HPDE6-E6E7 (cell line): ENCODE data around the gene GAST.
A peak's percentile ranks its signal among the peaks of the same experiment; 100 is the strongest.

Source experiments
- DNase-seq: peaks from one replicate; pipeline ENCODE4 v3.0.0; 2011; ENCODE audit warnings: missing footprints; ENCODE audit errors: extremely low spot score

Gene GAST

DNA sequence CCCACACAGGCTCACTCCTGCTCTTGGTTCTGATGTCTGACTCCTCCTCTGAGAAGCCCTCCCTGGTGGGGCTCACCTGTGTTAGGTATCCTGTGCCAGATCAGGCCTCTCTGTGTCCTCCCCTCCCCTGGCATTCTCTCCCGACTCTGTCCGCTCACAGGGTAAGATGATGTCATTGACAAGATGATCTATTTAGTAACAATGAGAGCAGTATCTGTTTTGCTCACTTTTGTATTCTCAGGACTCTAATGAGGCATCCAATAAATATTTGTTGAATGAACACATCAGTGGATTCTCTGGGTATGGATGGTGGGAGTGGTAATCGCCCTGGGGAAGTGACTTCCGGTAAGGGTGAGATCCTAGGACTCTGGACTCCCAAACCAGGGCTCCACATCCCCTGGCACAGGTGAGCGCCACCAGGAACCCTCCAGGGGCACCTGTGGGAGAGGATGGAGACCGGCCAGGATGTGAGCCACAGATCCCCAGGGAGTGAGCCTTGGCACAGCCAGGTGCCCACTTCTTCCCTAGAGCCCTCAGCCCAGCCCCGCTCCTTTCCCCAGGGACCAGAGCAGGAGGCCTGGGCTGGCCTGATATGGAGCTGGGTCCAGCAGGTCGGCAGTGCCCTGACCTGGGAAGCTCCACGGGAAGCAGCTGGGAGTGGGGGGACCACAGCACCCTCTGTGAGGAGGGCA, 27.7 kb downstream of the GAST start:
- DNase-seq, result peak; percentile 67

DNA sequence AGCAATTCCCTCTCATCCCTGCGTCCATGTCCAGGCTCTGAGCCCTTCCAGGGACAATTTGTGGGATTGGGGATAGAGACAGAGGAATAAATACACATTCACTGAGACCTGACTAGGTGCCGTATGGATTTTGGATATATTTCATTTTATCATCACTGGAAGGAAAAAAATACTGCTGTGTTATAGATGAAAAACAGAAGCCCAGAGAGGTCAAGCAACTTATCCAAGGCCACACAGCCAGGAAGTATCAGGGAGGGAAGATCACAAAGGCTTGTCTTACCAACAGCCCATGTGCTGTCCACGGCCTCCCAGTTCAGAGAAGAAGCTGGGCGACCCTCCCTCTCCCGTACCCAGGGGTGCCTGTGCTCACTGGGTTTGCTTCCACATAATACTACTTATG, 28.4 kb downstream of the GAST start:
- DNase-seq, result no peak

- DNase-seq, result no peak
Measured at GRCh38 chr17:41741709-41742108, 29.6 kb downstream of the GAST start.

DNA sequence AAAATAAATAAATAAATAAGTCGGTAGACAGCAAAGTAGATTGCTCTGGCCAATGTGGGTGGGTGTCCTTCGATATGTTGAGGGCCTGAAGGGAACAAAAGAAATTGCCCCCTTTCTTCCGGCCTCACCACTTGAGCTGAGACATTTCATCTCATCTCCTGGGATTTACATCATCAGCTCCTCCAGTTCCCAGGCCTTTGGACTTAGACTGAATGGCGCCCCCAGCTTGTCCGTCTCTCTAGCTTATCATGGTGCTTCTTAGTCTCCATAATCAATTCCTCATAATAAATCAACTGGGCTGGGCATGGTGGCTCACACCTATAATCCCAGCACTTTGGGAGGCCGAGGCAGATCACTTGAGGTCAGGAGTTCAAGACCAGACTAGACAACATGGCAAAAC, 36.1 kb downstream of the GAST start:
- no peak for DNase-seq

DNA sequence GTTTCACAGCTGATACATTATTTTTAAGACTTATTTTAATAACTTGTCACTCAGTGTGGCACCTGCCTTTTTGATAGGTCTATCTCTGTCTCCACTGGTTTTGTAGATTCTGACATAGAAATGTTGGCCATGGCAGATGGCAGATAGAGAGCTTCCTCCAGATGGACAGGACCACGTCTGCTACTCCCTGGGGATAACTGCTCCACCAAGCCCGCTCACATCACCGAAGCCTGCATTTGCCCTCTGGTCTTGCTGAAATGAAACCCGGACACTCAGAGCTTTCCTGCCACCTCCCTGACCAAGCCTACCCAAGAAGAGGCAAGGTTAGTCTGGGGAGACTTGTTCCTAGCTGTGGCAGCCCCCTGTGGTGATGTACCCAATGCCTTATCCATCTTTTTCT, 38.7 kb downstream of the GAST start:
- DNase-seq, result no peak

GRCh38 chr17:41751288-41751687, 39.2 kb downstream of the GAST start:
- no peak for DNase-seq

- no peak for DNase-seq
Measured at GRCh38 chr17:41754066-41754465, 41.9 kb downstream of the GAST start.

- DNase-seq, result no peak
Measured at GRCh38 chr17:41758601-41759000, 46.5 kb downstream of the GAST start.

DNA sequence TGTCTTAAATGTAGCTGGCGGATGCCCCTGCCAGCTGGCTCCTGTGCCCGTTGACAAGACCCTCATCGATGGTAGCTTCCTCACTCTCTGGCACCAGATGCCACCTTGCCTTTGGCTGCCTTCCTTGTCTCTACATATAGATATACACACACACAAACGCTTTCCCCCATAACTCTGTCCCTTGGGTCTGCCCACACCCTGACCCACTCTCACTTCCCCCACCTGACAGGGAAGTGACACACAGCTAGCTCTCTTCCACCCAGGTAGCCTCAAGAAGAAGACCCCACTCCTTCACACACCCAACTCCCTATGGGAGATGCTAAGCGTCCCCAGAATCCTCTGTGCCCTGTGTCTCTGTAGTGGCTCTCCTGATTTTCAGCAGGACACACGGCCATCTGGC, 48.7 kb downstream of the GAST start:
- no peak for DNase-seq

GRCh38 chr17:41762391-41762790, 50.3 kb downstream of the GAST start:
- no peak for DNase-seq

GRCh38 chr17:41762841-41763240, 50.7 kb downstream of the GAST start:
- no peak for DNase-seq

DNA sequence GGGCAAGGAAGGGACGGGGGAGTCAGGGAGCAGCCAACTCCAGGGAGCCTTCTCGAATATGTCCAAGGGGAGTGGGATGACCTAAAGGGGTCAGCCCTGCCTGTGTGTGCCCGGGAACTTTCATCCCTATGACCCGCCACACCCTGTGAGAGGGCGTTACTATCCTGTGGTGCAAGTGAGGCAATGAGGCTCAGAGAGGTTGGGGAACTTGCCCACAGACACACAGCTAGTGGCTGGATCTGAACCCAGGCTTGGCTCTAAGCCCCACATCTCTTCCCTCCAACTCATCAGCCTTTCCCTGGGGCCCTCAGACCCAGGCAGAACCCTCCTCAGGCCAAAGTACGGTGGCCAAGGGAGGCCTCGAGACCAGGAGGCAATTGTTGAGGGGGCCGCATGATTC, 51.2 kb downstream of the GAST start:
- no peak for DNase-seq
